Neural cell (in vitro differentiated cells): ENCODE measurements around the gene SOS1. TPM values are rescaled to one million over a fixed set of nuclear protein-coding genes. Genes with fewer than 3 reads are reported as not detected.

Source experiments
- H2AFZ ChIP-seq: fragments of 200-600, 300-800 bp; sonication (generic), shearing (Covaris generic); 2 replicates; pipeline ENCODE4 v1.6.0; 2014; ENCODE audit warnings: low read depth, mild to moderate bottlenecking, antibody characterized with exemption, low read length, moderate library complexity
- H3F3A ChIP-seq: fragments of 200-600 bp; shearing (Covaris generic); 2 replicates; pipeline ENCODE4 v1.6.1; 2016; ENCODE audit warnings: mild to moderate bottlenecking, moderate library complexity, mixed read lengths, antibody characterized with exemption, low read length; ENCODE audit not compliant: insufficient read depth, poor library complexity, severe bottlenecking
- H3K27ac ChIP-seq: fragments of 200-600, 300-800 bp; sonication (generic), shearing (Covaris generic); 2 replicates; pipeline ENCODE4 v1.5.1; 2014; ENCODE audit warnings: mild to moderate bottlenecking, low read length, moderate library complexity
- H3K27me3 ChIP-seq: fragments of 300-800, 200-600 bp; sonication (generic), shearing (Covaris generic); 2 replicates; pipeline ENCODE4 v1.6.0; 2014; ENCODE audit warnings: mild to moderate bottlenecking, low read depth, low read length, moderate library complexity; ENCODE audit not compliant: insufficient read depth
- H3K36me3 ChIP-seq: fragments of 300-800, 200-600 bp; sonication (generic), shearing (Covaris generic); 2 replicates; pipeline ENCODE4 v1.5.1; 2014; ENCODE audit warnings: mild to moderate bottlenecking, antibody characterized with exemption, low read length, moderate library complexity; ENCODE audit not compliant: insufficient read depth
- H3K4me2 ChIP-seq: fragments of 300-800, 200-600 bp; sonication (generic), shearing (Covaris generic); 2 replicates; pipeline ENCODE4 v1.6.0; 2014; ENCODE audit warnings: mild to moderate bottlenecking, low read length
- H3K4me3 ChIP-seq: fragments of 300-800, 200-600 bp; sonication (generic), shearing (Covaris generic); 2 replicates; pipeline ENCODE4 v1.5.1; 2014; ENCODE audit warnings: mild to moderate bottlenecking, low read length, moderate library complexity
- H3K79me2 ChIP-seq: fragments of 200-600 bp; shearing (Covaris generic); replicated peaks from 2 replicates; pipeline ENCODE4 v1.6.0; 2014; ENCODE audit warnings: mild to moderate bottlenecking, low read length, moderate library complexity; ENCODE audit not compliant: insufficient read depth
- H3K9ac ChIP-seq: fragments of 300-800, 200-600 bp; sonication (generic), shearing (Covaris generic); 2 replicates; pipeline ENCODE4 v1.6.1; 2016; ENCODE audit warnings: mild to moderate bottlenecking, low read length, mixed read lengths
- H3K9me2 ChIP-seq: fragments of 200-600 bp; shearing (Covaris generic); 2 replicates; pipeline ENCODE4 v1.6.1; 2016; ENCODE audit warnings: mild to moderate bottlenecking, low read length, mixed read lengths; ENCODE audit not compliant: insufficient read depth
- H3K9me3 ChIP-seq: fragments of 200-600, 300-800 bp; sonication (generic), shearing (Covaris generic); 2 replicates; pipeline ENCODE4 v1.6.1; 2016; ENCODE audit warnings: mild to moderate bottlenecking, mixed run types, low read length, moderate library complexity, mixed read lengths
- H4K20me1 ChIP-seq: fragments of 200-600 bp; shearing (Covaris generic); 2 replicates; pipeline ENCODE4 v1.6.1; 2016; ENCODE audit warnings: mild to moderate bottlenecking, mixed run types; ENCODE audit not compliant: insufficient read depth
- CTCF ChIP-seq: fragments of 450-650 bp; IDR thresholded peaks from 2 replicates; pipeline ENCODE4 v1.5.1; 2014; ENCODE audit warnings: antibody characterized with exemption, mild to moderate bottlenecking, moderate library complexity; ENCODE audit not compliant: poor library complexity, severe bottlenecking
- EP300 ChIP-seq: fragments of 450-650 bp; conservative IDR thresholded peaks from 2 replicates; pipeline ENCODE4 v1.6.1; 2014; ENCODE audit warnings: antibody characterized with exemption, mild to moderate bottlenecking, moderate library complexity; ENCODE audit not compliant: poor library complexity, severe bottlenecking
- EZH2 ChIP-seq: fragments of 200-600, 300-800 bp; shearing (Covaris generic), sonication (generic); IDR thresholded peaks from 2 replicates; pipeline ENCODE4 v1.6.1; 2014; ENCODE audit warnings: antibody characterized with exemption, low read length, borderline replicate concordance, mild to moderate bottlenecking; ENCODE audit not compliant: insufficient read depth, poor library complexity, severe bottlenecking
- MXI1 ChIP-seq: fragments of 450-650 bp; conservative IDR thresholded peaks from 2 replicates; pipeline ENCODE4 v1.6.1; 2014; ENCODE audit warnings: antibody characterized with exemption, mild to moderate bottlenecking; ENCODE audit not compliant: poor library complexity, severe bottlenecking
- POLR2AphosphoS5 ChIP-seq: IDR thresholded peaks from 2 replicates; pipeline ENCODE4 v1.6.1; 2012
- RAD21 ChIP-seq: fragments of 450-650 bp; conservative IDR thresholded peaks from 2 replicates; pipeline ENCODE4 v1.6.1; 2014; ENCODE audit warnings: antibody characterized with exemption, mild to moderate bottlenecking, moderate library complexity
- REST ChIP-seq: IDR thresholded peaks from 2 replicates; pipeline ENCODE4 v1.6.1; 2012; ENCODE audit warnings: borderline replicate concordance
- SMC3 ChIP-seq: fragments of 450-650 bp; conservative IDR thresholded peaks from 2 replicates; pipeline ENCODE4 v1.6.1; 2014; ENCODE audit warnings: antibody characterized with exemption, mild to moderate bottlenecking, moderate library complexity; ENCODE audit not compliant: poor library complexity
- TAF1 ChIP-seq: IDR thresholded peaks from 2 replicates; pipeline ENCODE4 v1.6.1; 2012; ENCODE audit warnings: low read depth
- polyA plus RNA-seq: library from polyadenylated mRNA; depleted of rRNA; stranded (reverse); fragments of >200 nt; gene quantifications from 2 replicates; pipeline ENCODE4 v1.2.3, GENCODE V29; 2014

The SOS1 gene
- polyA plus RNA-seq, 1 donor from 2014 or later = 19.0 TPM

DNA sequence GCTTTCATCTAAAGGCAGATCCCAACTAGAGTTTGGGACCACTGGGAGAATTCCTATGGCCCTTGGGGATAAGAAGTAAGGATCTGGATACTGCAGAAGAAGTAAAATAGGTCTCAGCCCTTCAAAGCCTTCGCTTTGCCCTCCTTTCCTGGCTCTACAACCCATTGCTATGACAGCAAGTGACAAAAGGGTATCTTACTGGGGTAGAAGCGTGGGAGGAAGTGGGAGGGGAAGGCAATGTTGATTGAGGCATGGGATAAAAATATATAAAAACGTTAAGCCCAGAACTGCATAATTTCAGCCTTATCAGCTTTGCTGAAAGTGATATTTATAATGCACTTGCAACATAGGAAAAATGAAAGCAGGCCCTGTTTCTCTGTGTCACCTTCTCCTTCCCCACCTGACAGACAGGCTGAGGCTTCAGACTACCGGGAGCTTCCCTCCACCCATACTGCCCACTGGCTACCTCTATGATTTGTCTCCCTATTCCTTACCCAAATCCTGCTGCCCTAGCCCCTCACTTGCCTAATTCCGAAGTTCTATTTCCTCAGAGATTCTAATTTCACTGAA, 14.9 kb upstream of the SOS1 start:
- Histone ChIP-seq H3K79me2 (no peaks in the 10 kb centered on the region), H3K9ac (no peak overlapping the region), H3K4me3 (no peak overlapping the region), H4K20me1 (no peaks in the 10 kb centered on the region), H2AFZ (no peak overlapping the region), H3K27ac (no peak overlapping the region), H3K9me3 (no peaks in the 10 kb centered on the region), H3K27me3 (no peaks in the 10 kb centered on the region), H3K4me2 (no peak overlapping the region), H3K36me3 (no peaks in the 10 kb centered on the region), H3K9me2 (no peaks in the 10 kb centered on the region), H3F3A (no peaks in the 10 kb centered on the region)
- TF ChIP-seq MXI1 (no peak), REST (no peak), EP300 (no peak), EZH2 (no peak), SMC3 (no peak), POLR2AphosphoS5 (no peak), RAD21 (no peak), CTCF (no peak), TAF1 (no peak)

GRCh38 chr2:39133215-39133851, 12.5 kb upstream of the SOS1 start:
- TF ChIP-seq CTCF (no peak), EP300 (no peak), RAD21 (no peak), POLR2AphosphoS5 (no peak), TAF1 (no peak)
- H2AFZ ChIP-seq = no peak overlapping the region
- no peaks in the 10 kb centered on the region for H3K27me3 ChIP-seq
- H3K4me3 ChIP-seq = no peak overlapping the region
- H3K4me2 ChIP-seq = no peak overlapping the region
- H3K9ac ChIP-seq = no peak overlapping the region
- H4K20me1 ChIP-seq = no peaks in the 10 kb centered on the region
- no peaks in the 10 kb centered on the region for H3K79me2 ChIP-seq
- no peaks in the 10 kb centered on the region for H3K9me3 ChIP-seq
- no peaks in the 10 kb centered on the region for H3K9me2 ChIP-seq
- no peaks in the 10 kb centered on the region for H3K36me3 ChIP-seq
- H3K27ac ChIP-seq = no peak overlapping the region
- H3F3A ChIP-seq = no peaks in the 10 kb centered on the region
